Activated CD8-positive, alpha-beta memory T cell treated with anti-CD3 and anti-CD28 coated beads for 36 hours (primary cell): ENCODE data around the gene CALD1. TPM values are rescaled to one million over a fixed set of nuclear protein-coding genes. Genes with fewer than 3 reads are reported as not detected.

ENCODE experiments used
- CTCF ChIA-PET: fragments of 350-600 bp; sonication (Branson Sonifier 250); formaldehyde crosslinking; loops from one replicate; lab custom pipeline; 2021; ENCODE audit warnings: antibody characterized with exemption; lab: Charles Lee
- POLR2A ChIA-PET: fragments of 350-600 bp; sonication (Branson Sonifier 250); formaldehyde crosslinking; loops from one replicate; lab custom pipeline; 2021; ENCODE audit warnings: antibody characterized with exemption; lab: Charles Lee
- total RNA-seq, 2 experiments: library from RNA; stranded (reverse); gene quantifications; one replicate each; pipeline ENCODE4 v1.2.3, GENCODE V29; 2021

The CALD1 gene
- total RNA-seq, 2 experiments from 2014 or later: 1.7 to 2.1 TPM

GRCh38 chr7:134932707-134933370 lies 153.4 kb downstream of the CALD1 start:
- POLR2A ChIA-PET: no interaction called here
- CTCF ChIA-PET: no interaction called here

DNA sequence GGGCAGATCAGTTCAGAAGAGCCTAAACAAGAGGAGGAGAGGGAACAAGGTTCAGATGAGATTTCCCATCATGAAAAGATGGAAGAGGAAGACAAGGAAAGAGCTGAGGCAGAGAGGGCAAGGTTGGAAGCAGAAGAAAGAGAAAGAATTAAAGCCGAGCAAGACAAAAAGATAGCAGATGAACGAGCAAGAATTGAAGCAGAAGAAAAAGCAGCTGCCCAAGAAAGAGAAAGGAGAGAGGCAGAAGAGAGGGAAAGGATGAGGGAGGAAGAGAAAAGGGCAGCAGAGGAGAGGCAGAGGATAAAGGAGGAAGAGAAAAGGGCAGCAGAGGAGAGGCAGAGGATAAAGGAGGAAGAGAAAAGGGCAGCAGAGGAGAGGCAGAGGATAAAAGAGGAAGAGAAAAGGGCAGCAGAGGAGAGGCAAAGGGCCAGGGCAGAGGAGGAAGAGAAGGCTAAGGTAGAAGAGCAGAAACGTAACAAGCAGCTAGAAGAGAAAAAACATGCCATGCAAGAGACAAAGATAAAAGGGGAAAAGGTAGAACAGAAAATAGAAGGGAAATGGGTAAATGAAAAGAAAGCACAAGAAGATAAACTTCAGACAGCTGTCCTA lies 154.1 kb downstream of the CALD1 start:
- ChIA-PET POLR2A (no interaction called here), CTCF (interaction anchor here (0.6 kb wide), 1 partner anchor 100 kb away, joined by 3 read pairs; no protein-coding TSS in a partner anchor)

- POLR2A ChIA-PET: no interaction called here
These were observed 156.3 kb downstream of the CALD1 start for GRCh38 chr7:134935701-134936100.

DNA sequence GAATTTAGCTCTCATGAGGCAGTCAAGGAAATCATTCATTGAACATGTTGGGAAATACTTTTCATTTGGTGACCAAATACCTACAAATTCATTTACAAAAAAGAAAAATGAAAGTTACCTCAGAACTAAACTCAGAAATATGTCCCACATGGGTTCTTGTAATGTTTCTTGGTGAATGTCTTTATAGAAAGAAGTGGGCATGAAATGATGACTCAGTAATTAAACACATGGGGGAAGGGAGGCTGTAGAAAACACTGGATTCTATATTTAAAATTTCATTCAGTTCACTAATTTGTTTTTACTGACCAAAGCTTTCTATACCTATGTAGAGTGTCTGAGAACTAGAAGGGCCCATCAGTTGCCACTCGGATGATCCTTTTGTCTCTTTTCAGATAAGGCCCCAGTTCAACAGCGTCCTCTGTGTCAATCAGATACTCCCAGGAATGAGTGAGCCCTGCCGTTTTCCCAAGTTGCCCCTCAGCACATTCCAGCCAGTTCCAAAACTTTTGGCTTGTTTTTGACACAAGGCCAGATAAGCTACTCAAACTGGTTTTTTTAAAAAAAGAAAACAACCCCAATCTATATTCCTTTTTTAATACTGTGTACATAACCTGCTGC lies 157.6 kb downstream of the CALD1 start:
- CTCF ChIA-PET: no interaction called here
- POLR2A ChIA-PET: no interaction called here

More at GRCh38 chr7:134935701-134936100, 156.3 kb downstream of the CALD1 start:
- CTCF ChIA-PET: no interaction called here

DNA sequence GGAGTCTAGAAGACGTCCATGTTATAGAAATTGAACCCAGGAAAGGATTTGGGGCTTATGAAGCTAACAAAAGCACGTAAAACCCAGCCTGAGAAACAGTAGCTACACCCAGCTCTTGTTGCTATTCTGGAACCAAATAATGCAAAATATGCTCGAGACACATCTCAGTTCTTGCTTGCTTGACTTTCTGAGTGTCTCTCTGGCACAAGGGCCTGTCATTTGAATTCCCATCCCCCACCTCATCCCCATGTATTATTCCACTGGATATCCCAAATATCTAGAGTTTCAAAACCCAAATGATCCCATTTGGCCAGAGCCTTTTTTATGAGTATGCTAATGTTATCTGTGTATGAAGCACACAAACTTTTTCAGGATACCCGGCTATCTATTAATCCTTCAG lies 158.7 kb downstream of the CALD1 start:
- CTCF ChIA-PET: no interaction called here

GRCh38 chr7:134939136-134939535 lies 159.7 kb downstream of the CALD1 start:
- CTCF ChIA-PET: no interaction called here
- POLR2A ChIA-PET: no interaction called here

More for the DNA sequence above, 158.7 kb downstream of the CALD1 start:
- POLR2A ChIA-PET: no interaction called here

- ChIA-PET CTCF (interaction anchor here (0.7 to 0.8 kb wide), 2 partner anchors 22 to 80 kb away, joined by 3 read pairs; no protein-coding TSS in a partner anchor), POLR2A (no interaction called here)
These were observed 161.3 kb downstream of the CALD1 start for GRCh38 chr7:134940729-134941128.

GRCh38 chr7:134941185-134941900 lies 161.9 kb downstream of the CALD1 start:
- POLR2A ChIA-PET: no interaction called here
- CTCF ChIA-PET: interaction anchor here (0.7 to 0.8 kb wide), 2 partner anchors 23 to 80 kb away, joined by 3 read pairs; no protein-coding TSS in a partner anchor

DNA sequence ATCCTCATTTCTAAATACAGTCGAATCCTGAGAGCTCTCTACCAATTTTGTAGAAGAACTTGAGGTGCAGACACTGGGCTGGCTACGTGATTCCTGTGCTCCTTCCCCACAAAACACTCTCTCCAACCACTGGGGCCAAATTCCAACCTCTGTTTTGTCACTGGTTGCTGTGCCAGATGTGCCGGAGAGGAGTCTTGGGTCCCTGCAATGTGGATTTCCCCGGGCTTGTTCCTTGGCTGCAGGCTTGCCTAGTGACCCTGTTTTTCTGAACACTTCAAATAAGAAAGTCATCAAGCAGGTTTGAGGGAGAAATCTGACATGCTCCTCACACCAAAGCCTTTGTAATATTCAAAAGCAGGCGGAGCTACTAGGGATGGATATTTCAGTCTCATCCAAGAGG lies 162.5 kb downstream of the CALD1 start:
- ChIA-PET CTCF (no interaction called here), POLR2A (no interaction called here)

- CTCF ChIA-PET: no interaction called here
- POLR2A ChIA-PET: no interaction called here
These were observed 163.4 kb downstream of the CALD1 start for GRCh38 chr7:134942690-134943466.

- POLR2A ChIA-PET: no interaction called here
- CTCF ChIA-PET: interaction anchor here (0.7 to 1.2 kb wide), 2 partner anchors 194 to 640 kb away, joined by 3 read pairs; no protein-coding TSS in a partner anchor
These were observed 164.5 kb downstream of the CALD1 start for GRCh38 chr7:134943785-134944400.

GRCh38 chr7:134945691-134946090 lies 166.3 kb downstream of the CALD1 start:
- POLR2A ChIA-PET: no interaction called here

DNA sequence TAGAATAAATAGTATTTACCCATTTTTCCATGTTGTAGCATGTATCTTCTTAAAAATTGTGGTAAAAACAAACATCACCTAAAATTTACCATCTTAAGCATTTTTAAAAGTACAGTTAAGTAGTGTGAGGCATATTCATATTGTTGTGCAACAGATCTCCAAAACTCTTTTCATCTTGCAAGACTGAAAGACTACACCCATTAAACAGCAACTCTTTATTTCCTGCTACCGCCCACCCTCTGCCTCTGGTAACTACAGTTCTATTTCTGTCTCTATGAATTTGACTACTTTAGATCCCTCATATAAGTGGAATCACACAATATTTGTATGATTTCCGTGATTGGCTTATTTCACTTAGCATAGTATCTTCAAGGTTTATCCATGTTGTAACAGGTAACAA lies 166.8 kb downstream of the CALD1 start:
- ChIA-PET CTCF (no interaction called here), POLR2A (interaction anchor here (0.7 kb wide), 1 partner anchor 306 kb away, joined by 8 read pairs; no protein-coding TSS in a partner anchor)

More at GRCh38 chr7:134945691-134946090, 166.3 kb downstream of the CALD1 start:
- CTCF ChIA-PET: no interaction called here

DNA sequence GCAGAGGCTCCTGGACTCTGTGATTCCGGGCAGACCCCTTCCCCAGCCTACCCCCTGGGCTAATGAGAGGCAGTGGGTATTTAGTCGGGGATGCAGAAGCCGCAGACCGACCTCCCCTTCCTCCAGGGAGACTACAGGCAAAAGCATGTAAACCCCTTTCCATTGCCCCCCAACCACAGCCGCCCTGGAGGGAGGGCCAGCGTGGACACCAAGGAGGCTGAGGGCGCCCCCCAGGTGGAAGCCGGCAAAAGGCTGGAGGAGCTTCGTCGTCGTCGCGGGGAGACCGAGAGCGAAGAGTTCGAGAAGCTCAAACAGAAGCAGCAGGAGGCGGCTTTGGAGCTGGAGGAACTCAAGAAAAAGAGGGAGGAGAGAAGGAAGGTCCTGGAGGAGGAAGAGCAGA lies 167.9 kb downstream of the CALD1 start:
- ChIA-PET CTCF (no interaction called here), POLR2A (no interaction called here)

DNA sequence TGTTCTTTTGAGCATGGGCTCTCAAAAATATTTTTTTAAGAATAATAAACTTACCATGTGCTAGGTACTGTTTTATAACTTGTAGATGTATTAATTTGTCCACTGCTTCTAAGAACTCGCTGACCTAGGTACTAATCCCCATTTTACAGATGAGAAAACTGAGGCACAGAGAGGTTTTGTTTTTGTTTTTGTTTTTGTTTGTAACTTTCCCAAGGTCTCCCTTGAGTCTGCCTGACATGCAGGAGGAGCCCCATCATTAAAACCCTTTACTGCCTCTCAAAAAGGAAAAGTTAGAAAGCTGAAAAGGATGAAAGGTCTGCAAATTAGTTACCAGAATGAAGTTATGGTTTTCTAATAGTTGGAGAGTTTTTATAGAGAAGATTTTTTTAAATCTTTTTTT lies 168.4 kb downstream of the CALD1 start:
- ChIA-PET CTCF (no interaction called here), POLR2A (no interaction called here)

- ChIA-PET CTCF (no interaction called here), POLR2A (no interaction called here)
These were observed 168.8 kb downstream of the CALD1 start for GRCh38 chr7:134948246-134948645.

DNA sequence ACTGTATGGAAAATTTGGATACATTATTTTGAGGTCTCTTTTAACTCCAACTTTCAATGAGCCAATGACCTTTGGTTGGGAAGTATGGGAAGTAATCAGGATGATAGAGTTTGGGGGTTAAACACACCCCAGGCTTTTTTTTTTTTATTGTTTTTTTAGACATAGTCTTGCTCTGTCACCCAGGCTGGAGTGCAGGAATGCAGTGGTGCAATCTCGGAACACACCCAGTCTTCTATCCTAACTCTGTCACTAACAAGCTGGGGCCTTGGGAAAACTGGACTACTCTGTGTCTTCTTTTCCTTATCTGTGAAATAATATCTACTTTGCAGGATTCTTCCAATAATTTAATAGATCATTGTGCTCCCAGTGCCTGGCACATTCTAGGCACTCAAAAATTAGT lies 169.3 kb downstream of the CALD1 start:
- ChIA-PET POLR2A (no interaction called here), CTCF (interaction anchor here (0.6 kb wide), 1 partner anchor 10 kb away, joined by 3 read pairs; no protein-coding TSS in a partner anchor)

DNA sequence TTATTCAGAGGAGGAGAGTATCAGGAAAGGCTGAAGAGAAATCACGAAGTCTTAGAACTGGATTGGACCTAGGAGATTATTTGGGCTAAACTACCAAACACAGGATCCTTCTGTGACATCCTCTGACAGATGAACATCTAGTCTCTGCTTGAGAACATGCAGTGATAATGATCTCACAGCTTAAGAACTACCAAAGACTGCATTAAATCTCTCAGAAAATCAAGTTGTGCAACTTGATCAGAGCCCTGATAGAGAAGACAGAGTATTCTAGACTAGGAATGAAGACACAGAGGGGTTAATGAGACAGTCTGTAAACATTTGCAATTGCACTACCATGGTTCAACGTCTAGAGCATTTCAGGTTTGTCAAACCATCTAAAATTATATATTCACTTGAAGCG lies 169.7 kb downstream of the CALD1 start:
- ChIA-PET CTCF (interaction anchor here (0.6 kb wide), 1 partner anchor 9 kb away, joined by 3 read pairs; no protein-coding TSS in a partner anchor), POLR2A (no interaction called here)
